SK-N-SH (cell line): ENCODE data around the gene CA9. TPM values are rescaled to one million over a fixed set of nuclear protein-coding genes. Genes with fewer than 3 reads are reported as not detected.

Experiments
- CTCF ChIA-PET: fragments of 300-600, 350-600 bp; formaldehyde crosslinking; extraction: SDS; loops from one replicate; lab custom pipeline; 2021; lab: Yijun Ruan, JAX
- POLR2A ChIA-PET: fragments of 350-600 bp; sonication (Branson Sonifier 250); formaldehyde crosslinking; extraction: SDS; loops from one replicate; lab custom pipeline; 2020; ENCODE audit warnings: antibody characterized with exemption, inconsistent platforms; lab: Yijun Ruan, JAX
- DNase-seq: peaks from one replicate; pipeline ENCODE4 v3.0.0; 2012
- H2AFZ ChIP-seq: fragments of 200-600 bp; sonication (generic); 2 replicates; pipeline ENCODE4 v1.8.1; 2016; ENCODE audit warnings: antibody characterized with exemption, mild to moderate bottlenecking, low read depth
- H3F3A ChIP-seq: fragments of 200-600 bp; sonication (generic); replicated peaks from 2 replicates; pipeline ENCODE3; 2016; ENCODE audit warnings: antibody characterized with exemption, mild to moderate bottlenecking; ENCODE audit not compliant: insufficient read depth
- H3K27ac ChIP-seq, 2 experiments: fragments of 200-500 bp in 1 of 2; fragments of 200-600 bp in 1 of 2; sonication (Bioruptor generic) in 1 of 2; sonication (generic), shearing (Covaris generic) in 1 of 2; 2 replicates each; pipeline versions ENCODE4 v1.5.1 to v1.6.1; 2014 to 2016; ENCODE audit warnings: low read depth in 2 of 2, inconsistent platforms in 1 of 2, low read length in 1 of 2, mild to moderate bottlenecking in 1 of 2, mixed read lengths in 1 of 2
- H3K27me3 ChIP-seq: fragments of 200-600 bp; sonication (generic), shearing (Covaris generic); 2 replicates; pipeline ENCODE4 v1.6.1; 2016; ENCODE audit warnings: mixed run types; ENCODE audit not compliant: insufficient read depth
- H3K36me3 ChIP-seq, 2 experiments: fragments of 200-500 bp in 1 of 2; fragments of 200-600 bp in 1 of 2; sonication (Bioruptor generic) in 1 of 2; sonication (generic) in 1 of 2; replicated peaks in 1 of 2; 2 replicates each; pipeline versions ENCODE3 to v1.5.1; 2014 to 2016; ENCODE audit warnings: low read length in 1 of 2, mild to moderate bottlenecking in 1 of 2; ENCODE audit not compliant: insufficient read depth in 2 of 2, control insufficient read depth in 1 of 2
- H3K4me1 ChIP-seq, 2 experiments: fragments of 200-500 bp in 1 of 2; fragments of 200-600 bp in 1 of 2; sonication (Bioruptor generic) in 1 of 2; sonication (generic), shearing (Covaris generic) in 1 of 2; 2 replicates each; pipeline versions ENCODE4 v1.5.1 to v1.6.1; 2014 to 2016; ENCODE audit warnings: low read depth in 1 of 2, low read length in 1 of 2, mixed run types in 1 of 2; ENCODE audit not compliant: insufficient read depth in 2 of 2, control insufficient read depth in 1 of 2
- H3K4me2 ChIP-seq: fragments of 200-600 bp; sonication (generic), shearing (Covaris generic); 2 replicates; pipeline ENCODE4 v1.6.1; 2017; ENCODE audit warnings: mixed run types
- H3K4me3 ChIP-seq, 2 experiments: fragments of 200-500 bp in 1 of 2; fragments of 200-600 bp in 1 of 2; sonication (Bioruptor generic) in 1 of 2; sonication (generic), shearing (Covaris generic) in 1 of 2; 2 replicates each; pipeline versions ENCODE4 v1.5.1 to v1.8.1; 2014 to 2016; ENCODE audit warnings: low read depth in 2 of 2, inconsistent platforms in 1 of 2, low read length in 1 of 2, mild to moderate bottlenecking in 1 of 2, mixed read lengths in 1 of 2, moderate library complexity in 1 of 2
- H3K79me2 ChIP-seq: fragments of 200-600 bp; sonication (generic); 2 replicates; pipeline ENCODE4 v1.8.1; 2017; ENCODE audit warnings: mild to moderate bottlenecking; ENCODE audit not compliant: insufficient read depth
- H3K9ac ChIP-seq: fragments of 200-600 bp; sonication (generic); 2 replicates; pipeline ENCODE4 v1.6.1; 2017; ENCODE audit warnings: mixed run types
- H3K9me2 ChIP-seq: fragments of 200-600 bp; sonication (generic); 2 replicates; pipeline ENCODE4 v1.6.1; 2017; ENCODE audit warnings: mixed run types
- H3K9me3 ChIP-seq: fragments of 200-600 bp; sonication (generic); 2 replicates; pipeline ENCODE4 v1.6.1; 2017; ENCODE audit warnings: mixed run types, mild to moderate bottlenecking, moderate library complexity
- H4K20me1 ChIP-seq: fragments of 200-600 bp; sonication (generic); 2 replicates; pipeline ENCODE4 v1.6.1; 2017; ENCODE audit warnings: mild to moderate bottlenecking, mixed run types; ENCODE audit not compliant: insufficient read depth
- CHD2 ChIP-seq: fragments of 150-350 bp; IDR thresholded peaks from 2 replicates; pipeline ENCODE4 v1.6.1; 2018; ENCODE audit warnings: low read length; ENCODE audit not compliant: partially characterized antibody
- EP300 ChIP-seq, 2 experiments: IDR thresholded peaks; 2 replicates each; pipeline versions ENCODE4 v1.4.0 to v1.6.1; 2012; ENCODE audit warnings: borderline replicate concordance in 1 of 2, low read depth in 1 of 2, low read length in 1 of 2
- FOSL2 ChIP-seq: IDR thresholded peaks from 2 replicates; pipeline ENCODE4 v1.4.0; 2012; ENCODE audit warnings: low read depth, mild to moderate bottlenecking, moderate library complexity, borderline replicate concordance
- FOXM1 ChIP-seq: IDR thresholded peaks from 2 replicates; pipeline ENCODE4 v1.4.0; 2012; ENCODE audit warnings: low read depth, mild to moderate bottlenecking
- RAD21 ChIP-seq: IDR thresholded peaks from 2 replicates; pipeline ENCODE4 v1.6.1; 2012; ENCODE audit warnings: mild to moderate bottlenecking, low read length
- SMC3 ChIP-seq: IDR thresholded peaks from 2 replicates; pipeline ENCODE4 v1.6.1; 2012; ENCODE audit warnings: low read depth, low read length, improper control_type of control experiment
- WGBS: methylation state at CpG from one replicate; pipeline ENCODE4 v1.1.6; 2017; ENCODE audit warnings: low lambda C conversion rate; 5-methylcytosine and 5-hydroxymethylcytosine counted together
- polyA plus RNA-seq, 3 experiments: library from polyadenylated mRNA; depleted of rRNA; stranded (reverse); fragments of >200 nt; gene quantifications; 2 replicates each; pipeline ENCODE4 v1.2.3, GENCODE V29; 2012
- TF ChIP-seq, protein P1 (sequence below): IDR thresholded peaks from 2 replicates; pipeline ENCODE4 v1.4.0; 2012; ENCODE audit warnings: low read depth, borderline replicate concordance
- TF ChIP-seq, protein P2 (sequence below): IDR thresholded peaks from 2 replicates; pipeline ENCODE4; 2012
- TF ChIP-seq, protein P3 (sequence below): IDR thresholded peaks from 2 replicates; pipeline ENCODE4 v1.4.0; 2012; ENCODE audit warnings: low read depth, borderline replicate concordance
- TF ChIP-seq, protein P4 (sequence below): IDR thresholded peaks from 2 replicates; pipeline ENCODE4 v1.6.1; 2012; ENCODE audit warnings: mild to moderate bottlenecking, low read depth, low read length, moderate library complexity

The CA9 gene
- polyA plus RNA-seq, 1 of the 3 experiments (the other 2 are of a cell fraction) = 1.4 TPM

DNA sequence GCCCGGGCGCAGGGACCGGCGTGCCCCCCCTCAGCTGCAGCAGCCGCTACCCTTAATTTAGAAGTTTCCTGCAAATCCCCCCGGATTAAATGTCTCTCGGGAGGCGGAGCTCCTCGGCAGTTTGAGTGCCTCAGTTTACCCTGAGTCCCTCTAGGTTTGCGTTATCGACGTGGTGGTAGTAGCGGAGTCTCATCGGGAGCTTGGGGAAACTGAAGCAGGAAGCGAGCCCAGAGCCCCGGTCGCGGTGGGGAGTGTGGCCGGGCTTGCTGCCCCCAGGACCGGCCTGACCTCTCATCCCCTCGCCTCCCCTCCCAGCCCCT lies 16.5 kb downstream of the CA9 start:
- no peaks in the 10 kb centered on the region for H3K27me3 ChIP-seq
- peak overlapping the region; percentile 95 for H3K9ac ChIP-seq
- H3K4me3 ChIP-seq = peak overlapping the region; percentile 62 to 73
- H3K9me3 ChIP-seq = no peaks in the 10 kb centered on the region
- ChIA-PET POLR2A (interaction anchor here (0.6 to 1.7 kb wide), 5 partner anchors 10 to 271 kb away, joined by 4 to 10 read pairs (median 5); partner anchors contain the start of genes CREB3 and TLN1), CTCF (interaction anchor here (0.8 to 2.7 kb wide), 6 partner anchors 15 to 43 kb away, joined by 3 to 21 read pairs (median 3); partner anchors contain the start of genes CCDC107 and RMRP)
- H3K4me2 ChIP-seq = peak overlapping the region; percentile 91
- H3K36me3 ChIP-seq = peaks cover 8 to 10% of the 10 kb centered on the region in 2 experiments
- 2% methylated on average over 15 of the region's 21 CpGs for whole genome bisulfite sequencing
- no peaks in the 10 kb centered on the region for H3K9me2 ChIP-seq
- TF ChIP-seq, protein P1, sequence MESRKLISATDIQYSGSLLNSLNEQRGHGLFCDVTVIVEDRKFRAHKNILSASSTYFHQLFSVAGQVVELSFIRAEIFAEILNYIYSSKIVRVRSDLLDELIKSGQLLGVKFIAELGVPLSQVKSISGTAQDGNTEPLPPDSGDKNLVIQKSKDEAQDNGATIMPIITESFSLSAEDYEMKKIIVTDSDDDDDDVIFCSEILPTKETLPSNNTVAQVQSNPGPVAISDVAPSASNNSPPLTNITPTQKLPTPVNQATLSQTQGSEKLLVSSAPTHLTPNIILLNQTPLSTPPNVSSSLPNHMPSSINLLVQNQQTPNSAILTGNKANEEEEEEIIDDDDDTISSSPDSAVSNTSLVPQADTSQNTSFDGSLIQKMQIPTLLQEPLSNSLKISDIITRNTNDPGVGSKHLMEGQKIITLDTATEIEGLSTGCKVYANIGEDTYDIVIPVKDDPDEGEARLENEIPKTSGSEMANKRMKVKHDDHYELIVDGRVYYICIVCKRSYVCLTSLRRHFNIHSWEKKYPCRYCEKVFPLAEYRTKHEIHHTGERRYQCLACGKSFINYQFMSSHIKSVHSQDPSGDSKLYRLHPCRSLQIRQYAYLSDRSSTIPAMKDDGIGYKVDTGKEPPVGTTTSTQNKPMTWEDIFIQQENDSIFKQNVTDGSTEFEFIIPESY = no peak
- TF ChIP-seq SMC3 = no peak
- TF ChIP-seq, protein P2, sequence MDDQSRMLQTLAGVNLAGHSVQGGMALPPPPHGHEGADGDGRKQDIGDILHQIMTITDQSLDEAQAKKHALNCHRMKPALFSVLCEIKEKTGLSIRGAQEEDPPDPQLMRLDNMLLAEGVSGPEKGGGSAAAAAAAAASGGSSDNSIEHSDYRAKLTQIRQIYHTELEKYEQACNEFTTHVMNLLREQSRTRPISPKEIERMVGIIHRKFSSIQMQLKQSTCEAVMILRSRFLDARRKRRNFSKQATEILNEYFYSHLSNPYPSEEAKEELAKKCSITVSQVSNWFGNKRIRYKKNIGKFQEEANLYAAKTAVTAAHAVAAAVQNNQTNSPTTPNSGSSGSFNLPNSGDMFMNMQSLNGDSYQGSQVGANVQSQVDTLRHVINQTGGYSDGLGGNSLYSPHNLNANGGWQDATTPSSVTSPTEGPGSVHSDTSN = no peak
- TF ChIP-seq RAD21 = no peak
- no peak for TF ChIP-seq FOSL2
- no peak for TF ChIP-seq CHD2
- TF ChIP-seq, protein P3, sequence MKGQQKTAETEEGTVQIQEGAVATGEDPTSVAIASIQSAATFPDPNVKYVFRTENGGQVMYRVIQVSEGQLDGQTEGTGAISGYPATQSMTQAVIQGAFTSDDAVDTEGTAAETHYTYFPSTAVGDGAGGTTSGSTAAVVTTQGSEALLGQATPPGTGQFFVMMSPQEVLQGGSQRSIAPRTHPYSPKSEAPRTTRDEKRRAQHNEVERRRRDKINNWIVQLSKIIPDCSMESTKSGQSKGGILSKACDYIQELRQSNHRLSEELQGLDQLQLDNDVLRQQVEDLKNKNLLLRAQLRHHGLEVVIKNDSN = no peak
- TF ChIP-seq, protein P4, sequence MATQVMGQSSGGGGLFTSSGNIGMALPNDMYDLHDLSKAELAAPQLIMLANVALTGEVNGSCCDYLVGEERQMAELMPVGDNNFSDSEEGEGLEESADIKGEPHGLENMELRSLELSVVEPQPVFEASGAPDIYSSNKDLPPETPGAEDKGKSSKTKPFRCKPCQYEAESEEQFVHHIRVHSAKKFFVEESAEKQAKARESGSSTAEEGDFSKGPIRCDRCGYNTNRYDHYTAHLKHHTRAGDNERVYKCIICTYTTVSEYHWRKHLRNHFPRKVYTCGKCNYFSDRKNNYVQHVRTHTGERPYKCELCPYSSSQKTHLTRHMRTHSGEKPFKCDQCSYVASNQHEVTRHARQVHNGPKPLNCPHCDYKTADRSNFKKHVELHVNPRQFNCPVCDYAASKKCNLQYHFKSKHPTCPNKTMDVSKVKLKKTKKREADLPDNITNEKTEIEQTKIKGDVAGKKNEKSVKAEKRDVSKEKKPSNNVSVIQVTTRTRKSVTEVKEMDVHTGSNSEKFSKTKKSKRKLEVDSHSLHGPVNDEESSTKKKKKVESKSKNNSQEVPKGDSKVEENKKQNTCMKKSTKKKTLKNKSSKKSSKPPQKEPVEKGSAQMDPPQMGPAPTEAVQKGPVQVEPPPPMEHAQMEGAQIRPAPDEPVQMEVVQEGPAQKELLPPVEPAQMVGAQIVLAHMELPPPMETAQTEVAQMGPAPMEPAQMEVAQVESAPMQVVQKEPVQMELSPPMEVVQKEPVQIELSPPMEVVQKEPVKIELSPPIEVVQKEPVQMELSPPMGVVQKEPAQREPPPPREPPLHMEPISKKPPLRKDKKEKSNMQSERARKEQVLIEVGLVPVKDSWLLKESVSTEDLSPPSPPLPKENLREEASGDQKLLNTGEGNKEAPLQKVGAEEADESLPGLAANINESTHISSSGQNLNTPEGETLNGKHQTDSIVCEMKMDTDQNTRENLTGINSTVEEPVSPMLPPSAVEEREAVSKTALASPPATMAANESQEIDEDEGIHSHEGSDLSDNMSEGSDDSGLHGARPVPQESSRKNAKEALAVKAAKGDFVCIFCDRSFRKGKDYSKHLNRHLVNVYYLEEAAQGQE = no peak
- TF ChIP-seq FOXM1 = no peak
- TF ChIP-seq EP300 (IDR thresholded peaks at IDR 0.05; ENCODE audit: borderline replicate concordance in 1 of 2, low read depth in 1 of 2, low read length in 1 of 2) = no peak
- H2AFZ ChIP-seq = no peak overlapping the region
- peaks cover 39% of the 10 kb centered on the region for H4K20me1 ChIP-seq
- peak overlapping the region; percentile 93 to 96 for H3K27ac ChIP-seq
- H3F3A ChIP-seq = peaks cover 53% of the 10 kb centered on the region
- peaks cover 47% of the 10 kb centered on the region for H3K79me2 ChIP-seq
- peaks cover 19 to 34% of the 10 kb centered on the region in 2 experiments; a peak in 3 of 4 replicates for H3K4me1 ChIP-seq
- no peak for DNase-seq
